HepG2 (cell line): ENCODE results near the gene SMOC1. TPM values are rescaled to one million over a fixed set of nuclear protein-coding genes. Genes with fewer than 3 reads are reported as not detected.

ENCODE experiments used
- AHR ChIP-seq: IDR thresholded peaks from 2 replicates; pipeline ENCODE4 v1.6.1; 2018; ENCODE audit warnings: missing genetic modification reagents, missing compliant biosample characterization
- CSRNP1 ChIP-seq: sonication (generic); formaldehyde crosslinking; IDR thresholded peaks from 2 replicates; pipeline ENCODE4 v1.8.1; 2023; ENCODE audit warnings: mild to moderate bottlenecking, missing genetic modification reagents
- DMAP1 ChIP-seq: IDR thresholded peaks from 2 replicates; pipeline ENCODE4 v1.6.1; 2016
- DNMT1 ChIP-seq: sonication (generic); formaldehyde crosslinking; IDR thresholded peaks from 2 replicates; pipeline ENCODE4 v1.5.1; 2020; ENCODE audit warnings: mild to moderate bottlenecking, missing genetic modification reagents
- FOSL2 ChIP-seq: sonication (generic); formaldehyde crosslinking; IDR thresholded peaks from 2 replicates; pipeline ENCODE4 v1.4.0; 2020; ENCODE audit warnings: missing genetic modification reagents
- GFI1 ChIP-seq: sonication (generic); formaldehyde crosslinking; IDR thresholded peaks from 2 replicates; pipeline ENCODE4 v1.5.0; 2020; ENCODE audit warnings: missing genetic modification reagents, mild to moderate bottlenecking, borderline replicate concordance
- KLF16 ChIP-seq, 2 experiments: sonication (generic) in 1 of 2; formaldehyde crosslinking in 1 of 2; IDR thresholded peaks; 2 replicates each; pipeline versions ENCODE4 v1.6.1 to v1.8.0; 2016 to 2023; ENCODE audit warnings: missing genetic modification reagents in 2 of 2, missing compliant biosample characterization in 1 of 2
- MEIS2 ChIP-seq: sonication (generic); formaldehyde crosslinking; IDR thresholded peaks from 2 replicates; pipeline ENCODE4 v1.9.0; 2021; ENCODE audit warnings: mild to moderate bottlenecking, missing genetic modification reagents
- MTF2 ChIP-seq: sonication (generic); formaldehyde crosslinking; IDR thresholded peaks from 2 replicates; pipeline ENCODE4 v1.5.0; 2020; ENCODE audit warnings: missing genetic modification reagents, borderline replicate concordance
- NCOA1 ChIP-seq: sonication (generic); formaldehyde crosslinking; IDR thresholded peaks from 2 replicates; pipeline ENCODE4 v1.9.0; 2021; ENCODE audit warnings: missing genetic modification reagents
- NKX3-1 ChIP-seq: sonication (generic); formaldehyde crosslinking; IDR thresholded peaks from 2 replicates; pipeline ENCODE4 v1.5.0; 2020; ENCODE audit warnings: missing genetic modification reagents
- NR1H2 ChIP-seq: sonication (generic); formaldehyde crosslinking; IDR thresholded peaks from 2 replicates; pipeline ENCODE4 v1.8.1; 2022; ENCODE audit warnings: low read depth, missing genetic modification reagents, borderline replicate concordance
- PATZ1 ChIP-seq: sonication (generic); formaldehyde crosslinking; IDR thresholded peaks from 2 replicates; pipeline ENCODE4 v1.4.0; 2020; ENCODE audit warnings: missing genetic modification reagents
- PLSCR1 ChIP-seq: sonication (generic); formaldehyde crosslinking; IDR thresholded peaks from 2 replicates; pipeline ENCODE4 v1.5.0; 2020; ENCODE audit warnings: missing genetic modification reagents, mild to moderate bottlenecking, borderline replicate concordance
- REL ChIP-seq: sonication (generic); formaldehyde crosslinking; conservative IDR thresholded peaks from 2 replicates; pipeline ENCODE4 v1.8.0; 2022; ENCODE audit warnings: mild to moderate bottlenecking, missing genetic modification reagents, moderate library complexity
- RFXANK ChIP-seq: IDR thresholded peaks from 2 replicates; pipeline ENCODE4 v1.6.1; 2016
- SETDB1 ChIP-seq: sonication (generic); formaldehyde crosslinking; IDR thresholded peaks from 2 replicates; pipeline ENCODE4 v1.5.1; 2020; ENCODE audit warnings: missing genetic modification reagents, mild to moderate bottlenecking, borderline replicate concordance
- SMARCC2 ChIP-seq: fragments of 450-650 bp; IDR thresholded peaks from 2 replicates; pipeline ENCODE4 v1.6.1; 2017; ENCODE audit warnings: antibody characterized with exemption, mild to moderate bottlenecking
- TCF7L2 ChIP-seq: IDR thresholded peaks from 2 replicates; pipeline ENCODE4 v1.6.1; 2011; ENCODE audit warnings: mild to moderate bottlenecking, low read depth, low read length, moderate library complexity
- TRIM22 ChIP-seq: fragments of 450-650 bp; IDR thresholded peaks from 2 replicates; pipeline ENCODE4 v1.6.1; 2017
- YY1 ChIP-seq: IDR thresholded peaks from 2 replicates; pipeline ENCODE4 v1.6.1; 2011; ENCODE audit warnings: low read length, low read depth, moderate library complexity, mild to moderate bottlenecking; ENCODE audit not compliant: insufficient read depth, insufficient replicate concordance
- ZC3H13 ChIP-seq: sonication (generic); formaldehyde crosslinking; IDR thresholded peaks from 2 replicates; pipeline ENCODE4 v1.8.1; 2023; ENCODE audit warnings: mild to moderate bottlenecking, missing genetic modification reagents, moderate library complexity
- ZEB1 ChIP-seq: IDR thresholded peaks from 2 replicates; pipeline ENCODE4 v1.6.1; 2012; ENCODE audit warnings: mild to moderate bottlenecking, low read depth, inconsistent platforms; ENCODE audit not compliant: insufficient replicate concordance
- ZNF180 ChIP-seq: sonication (generic); formaldehyde crosslinking; IDR thresholded peaks from 2 replicates; pipeline ENCODE4 v1.4.0; 2020; ENCODE audit warnings: low read depth, missing genetic modification reagents, borderline replicate concordance
- ZNF564 ChIP-seq: sonication (generic); formaldehyde crosslinking; IDR thresholded peaks from 2 replicates; pipeline ENCODE4 v1.8.1; 2023; ENCODE audit warnings: mild to moderate bottlenecking, missing genetic modification reagents
- ZNF577 ChIP-seq: sonication (generic); formaldehyde crosslinking; IDR thresholded peaks from 2 replicates; pipeline ENCODE4 v1.4.0; 2020; ENCODE audit warnings: mild to moderate bottlenecking, low read depth, missing genetic modification reagents, borderline replicate concordance
- ZSCAN21 ChIP-seq: sonication (generic); formaldehyde crosslinking; IDR thresholded peaks from 2 replicates; pipeline ENCODE4 v1.8.0; 2022; ENCODE audit warnings: mild to moderate bottlenecking, missing genetic modification reagents, moderate library complexity, borderline replicate concordance
- polyA plus RNA-seq, 8 experiments: library from polyadenylated mRNA; depleted of rRNA in 3 of 8; stranded (reverse) in 7 of 8; unstranded in 1 of 8; fragments of >200 nt; fragmentation: Illumina TruSeq in 4 of 8; extraction: Trizol in 4 of 8; gene quantifications; 2 replicates each; pipeline versions ENCODE4 v1.2.1 to v1.2.3, GENCODE V29; 2011 to 2016; ENCODE audit warnings: low read depth in 4 of 8, missing spikeins in 1 of 8, mixed read lengths in 1 of 8; ENCODE audit not compliant: insufficient read depth in 1 of 8
- total RNA-seq, 5 experiments: library from RNA; depleted of rRNA; stranded (reverse); fragments of >200 nt; fragmentation: Illumina TruSeq; extraction: Trizol; gene quantifications; 2 replicates each; pipeline ENCODE4 v1.2.3, GENCODE V29; 2016; ENCODE audit warnings: low read depth in 1 of 5

SMOC1 gene
- total and polyA plus RNA-seq, 2 of the 13 experiments (the other 11 are each of a cell fraction or from before 2014, with no cell fraction given) = 17.8 to 35.6 TPM

- TF ChIP-seq DNMT1 (CRISPR knock-in tag) (no peak), ZSCAN21 (CRISPR knock-in tag) (no peak), AHR (CRISPR knock-in tag) (no peak), PATZ1 (no peak), NKX3-1 (no peak), DMAP1 (no peak), FOSL2 (no peak), YY1 (peak; percentile 27), ZNF577 (CRISPR knock-in tag) (no peak), ZC3H13 (CRISPR knock-in tag) (no peak), SMARCC2 (no peak), NR1H2 (CRISPR knock-in tag) (no peak), SETDB1 (no peak), GFI1 (CRISPR knock-in tag) (peak; percentile 96), TCF7L2 (no peak), ZNF564 (CRISPR knock-in tag) (no peak), MTF2 (CRISPR knock-in tag) (no peak), ZNF180 (CRISPR knock-in tag) (no peak), MEIS2 (CRISPR knock-in tag) (no peak), PLSCR1 (CRISPR knock-in tag) (no peak), NCOA1 (no peak), REL (CRISPR knock-in tag) (no peak), RFXANK (CRISPR knock-in tag) (no peak), ZEB1 (no peak), CSRNP1 (CRISPR knock-in tag) (no peak), TRIM22 (no peak), KLF16 (CRISPR knock-in tag; IDR thresholded peaks at IDR 0.05) (no peak)
- TF ChIP-seq, all 625 proteins: peak for 39
Observed at GRCh38 chr14:69848156-69848555, 31.1 kb upstream of the SMOC1 start (continued).
